ENCODE data around the gene BOD1L1.

Gene BOD1L1

GRCh38 chr4:13541176-13541604 lies 86.3 kb downstream of the BOD1L1 start:
- no peaks in the 10 kb centered on the region for H3K36me3 ChIP-seq (ENCODE audit: control insufficient read depth in 4 of 4, insufficient read depth in 4 of 4, low read length in 3 of 4)
- peaks cover 0 to 10% (median 5%) of the 10 kb centered on the region in 5 experiments for H3K9me3 ChIP-seq (ENCODE audit: control extremely low read depth in 1 of 5, control insufficient read depth in 4 of 5, insufficient read depth in 2 of 5, low read depth in 1 of 5, low read length in 4 of 5)
- WGBS (ENCODE audit: insufficient coverage), result 18% methylated on average over 5 of the region's 10 CpGs
- POLR2A ChIA-PET, result no interaction called here
- DNase-seq, result no peak
- H3K27ac ChIP-seq (ENCODE audit: insufficient read depth in 1 of 2, low read depth in 1 of 2, low read length in 2 of 2, poor library complexity in 1 of 2, severe bottlenecking in 2 of 2), result no peak overlapping the region
- no peak overlapping the region for H3K4me3 ChIP-seq (ENCODE audit: control insufficient read depth in 1 of 7, extremely low read depth in 1 of 7, insufficient read depth in 4 of 7, low read depth in 2 of 7, low read length in 6 of 7)
- H3K27me3 ChIP-seq (replicated peaks in 2 of 5; ENCODE audit: control insufficient read depth in 4 of 5, insufficient read depth in 5 of 5, low read length in 4 of 5), result peaks cover 13 to 99% (median 68%) of the 10 kb centered on the region in 5 experiments
- CTCF ChIA-PET, result interaction anchor here (0.7 to 1.8 kb wide), 5 partner anchors 10 to 27 kb away, joined by 3 to 6 read pairs (median 5); no protein-coding TSS in a partner anchor
- peaks cover 5 to 42% (median 37%) of the 10 kb centered on the region in 4 experiments for H3K4me1 ChIP-seq (ENCODE audit: control extremely low read depth in 1 of 4, control insufficient read depth in 4 of 4, insufficient read depth in 4 of 4, low read length in 3 of 4)

- H3K27me3 ChIP-seq (replicated peaks in 2 of 5; ENCODE audit: control insufficient read depth in 4 of 5, insufficient read depth in 5 of 5, low read length in 4 of 5), result peaks cover 7 to 100% (median 70%) of the 10 kb centered on the region in 5 experiments
- ChIA-PET CTCF (interaction anchor here (0.9 to 1.8 kb wide), 5 partner anchors 10 to 26 kb away, joined by 3 to 6 read pairs (median 5); no protein-coding TSS in a partner anchor), POLR2A (no interaction called here)
- WGBS (ENCODE audit: insufficient coverage), result 6% methylated on average over 20 of the region's 23 CpGs
- no peak for DNase-seq
- no peak overlapping the region for H3K4me3 ChIP-seq (ENCODE audit: control insufficient read depth in 1 of 7, extremely low read depth in 1 of 7, insufficient read depth in 4 of 7, low read depth in 2 of 7, low read length in 6 of 7)
- H3K27ac ChIP-seq (ENCODE audit: insufficient read depth in 1 of 2, low read depth in 1 of 2, low read length in 2 of 2, poor library complexity in 1 of 2, severe bottlenecking in 2 of 2), result no peak overlapping the region
- H3K4me1 ChIP-seq (ENCODE audit: control extremely low read depth in 1 of 4, control insufficient read depth in 4 of 4, insufficient read depth in 4 of 4, low read length in 3 of 4), result peaks cover 5 to 42% (median 38%) of the 10 kb centered on the region in 4 experiments
- no peaks in the 10 kb centered on the region for H3K36me3 ChIP-seq (ENCODE audit: control insufficient read depth in 4 of 4, insufficient read depth in 4 of 4, low read length in 3 of 4)
- H3K9me3 ChIP-seq (ENCODE audit: control extremely low read depth in 1 of 5, control insufficient read depth in 4 of 5, insufficient read depth in 2 of 5, low read depth in 1 of 5, low read length in 4 of 5), result peaks cover 0 to 10% (median 5%) of the 10 kb centered on the region in 5 experiments
Observed at GRCh38 chr4:13540446-13541175, 86.9 kb downstream of the BOD1L1 start.

GRCh38 chr4:13539619-13540445 lies 87.7 kb downstream of the BOD1L1 start:
- Histone ChIP-seq H3K4me3 (ENCODE audit: control insufficient read depth in 1 of 7, extremely low read depth in 1 of 7, insufficient read depth in 4 of 7, low read depth in 2 of 7, low read length in 6 of 7) (no peak overlapping the region), H3K9me3 (ENCODE audit: control extremely low read depth in 1 of 5, control insufficient read depth in 4 of 5, insufficient read depth in 2 of 5, low read depth in 1 of 5, low read length in 4 of 5) (peaks cover 0 to 10% (median 5%) of the 10 kb centered on the region in 5 experiments), H3K27me3 (replicated peaks in 2 of 5; ENCODE audit: control insufficient read depth in 4 of 5, insufficient read depth in 5 of 5, low read length in 4 of 5) (peaks cover 7 to 100% (median 72%) of the 10 kb centered on the region in 5 experiments), H3K27ac (ENCODE audit: insufficient read depth in 1 of 2, low read depth in 1 of 2, low read length in 2 of 2, poor library complexity in 1 of 2, severe bottlenecking in 2 of 2) (no peak overlapping the region), H3K36me3 (ENCODE audit: control insufficient read depth in 4 of 4, insufficient read depth in 4 of 4, low read length in 3 of 4) (no peaks in the 10 kb centered on the region), H3K4me1 (ENCODE audit: control extremely low read depth in 1 of 4, control insufficient read depth in 4 of 4, insufficient read depth in 4 of 4, low read length in 3 of 4) (peaks cover 5 to 36% (median 34%) of the 10 kb centered on the region in 4 experiments)
- DNase-seq, result no peak
- ChIA-PET POLR2A (no interaction called here), CTCF (interaction anchor here (0.9 to 1.8 kb wide), 3 partner anchors 9 to 16 kb away, joined by 3 to 6 read pairs (median 6); no protein-coding TSS in a partner anchor)
- WGBS (ENCODE audit: insufficient coverage), result 7% methylated on average over 34 of the region's 42 CpGs

GRCh38 chr4:13539047-13539618 lies 88.4 kb downstream of the BOD1L1 start:
- Histone ChIP-seq H3K27me3 (replicated peaks in 2 of 5; ENCODE audit: control insufficient read depth in 4 of 5, insufficient read depth in 5 of 5, low read length in 4 of 5) (peaks cover 11 to 100% (median 75%) of the 10 kb centered on the region in 5 experiments), H3K4me1 (ENCODE audit: control extremely low read depth in 1 of 4, control insufficient read depth in 4 of 4, insufficient read depth in 4 of 4, low read length in 3 of 4) (peaks cover 5 to 33% (median 29%) of the 10 kb centered on the region in 4 experiments), H3K27ac (ENCODE audit: insufficient read depth in 1 of 2, low read depth in 1 of 2, low read length in 2 of 2, poor library complexity in 1 of 2, severe bottlenecking in 2 of 2) (no peak overlapping the region), H3K4me3 (ENCODE audit: control insufficient read depth in 1 of 7, extremely low read depth in 1 of 7, insufficient read depth in 4 of 7, low read depth in 2 of 7, low read length in 6 of 7) (no peak overlapping the region), H3K36me3 (ENCODE audit: control insufficient read depth in 4 of 4, insufficient read depth in 4 of 4, low read length in 3 of 4) (no peaks in the 10 kb centered on the region), H3K9me3 (ENCODE audit: control extremely low read depth in 1 of 5, control insufficient read depth in 4 of 5, insufficient read depth in 2 of 5, low read depth in 1 of 5, low read length in 4 of 5) (peaks cover 0 to 10% (median 5%) of the 10 kb centered on the region in 5 experiments)
- ChIA-PET POLR2A (no interaction called here), CTCF (no interaction called here)
- DNase-seq, result no peak
- 5% methylated on average over 10 of the region's 23 CpGs for WGBS (ENCODE audit: insufficient coverage)

- DNase-seq, result no peak
- POLR2A ChIA-PET, result no interaction called here
- Histone ChIP-seq H3K4me3 (ENCODE audit: control insufficient read depth in 1 of 7, extremely low read depth in 1 of 7, insufficient read depth in 4 of 7, low read depth in 2 of 7, low read length in 6 of 7) (no peak overlapping the region), H3K36me3 (ENCODE audit: control insufficient read depth in 4 of 4, insufficient read depth in 4 of 4, low read length in 3 of 4) (no peaks in the 10 kb centered on the region), H3K4me1 (ENCODE audit: control extremely low read depth in 1 of 4, control insufficient read depth in 4 of 4, insufficient read depth in 4 of 4, low read length in 3 of 4) (peaks cover 5 to 28% (median 23%) of the 10 kb centered on the region in 4 experiments), H3K27ac (ENCODE audit: insufficient read depth in 1 of 2, low read depth in 1 of 2, low read length in 2 of 2, poor library complexity in 1 of 2, severe bottlenecking in 2 of 2) (no peak overlapping the region), H3K27me3 (replicated peaks in 2 of 5; ENCODE audit: control insufficient read depth in 4 of 5, insufficient read depth in 5 of 5, low read length in 4 of 5) (peaks cover 15 to 100% (median 76%) of the 10 kb centered on the region in 5 experiments), H3K9me3 (ENCODE audit: control extremely low read depth in 1 of 5, control insufficient read depth in 4 of 5, insufficient read depth in 2 of 5, low read depth in 1 of 5, low read length in 4 of 5) (peaks cover 0 to 10% (median 5%) of the 10 kb centered on the region in 5 experiments)
- 23% methylated on average over 12 of the region's 16 CpGs for WGBS (ENCODE audit: insufficient coverage)
- CTCF ChIA-PET, result no interaction called here
Observed at GRCh38 chr4:13538427-13538973, 89.0 kb downstream of the BOD1L1 start.

GRCh38 chr4:13537832-13538177 lies 89.7 kb downstream of the BOD1L1 start:
- Histone ChIP-seq H3K36me3 (ENCODE audit: control insufficient read depth in 4 of 4, insufficient read depth in 4 of 4, low read length in 3 of 4) (no peaks in the 10 kb centered on the region), H3K9me3 (ENCODE audit: control extremely low read depth in 1 of 5, control insufficient read depth in 4 of 5, insufficient read depth in 2 of 5, low read depth in 1 of 5, low read length in 4 of 5) (peaks cover 0 to 10% (median 5%) of the 10 kb centered on the region in 5 experiments), H3K27ac (ENCODE audit: insufficient read depth in 1 of 2, low read depth in 1 of 2, low read length in 2 of 2, poor library complexity in 1 of 2, severe bottlenecking in 2 of 2) (no peak overlapping the region), H3K4me1 (ENCODE audit: control extremely low read depth in 1 of 4, control insufficient read depth in 4 of 4, insufficient read depth in 4 of 4, low read length in 3 of 4) (peaks cover 5 to 28% (median 22%) of the 10 kb centered on the region in 4 experiments), H3K4me3 (ENCODE audit: control insufficient read depth in 1 of 7, extremely low read depth in 1 of 7, insufficient read depth in 4 of 7, low read depth in 2 of 7, low read length in 6 of 7) (no peak overlapping the region), H3K27me3 (replicated peaks in 2 of 5; ENCODE audit: control insufficient read depth in 4 of 5, insufficient read depth in 5 of 5, low read length in 4 of 5) (peaks cover 15 to 100% (median 73%) of the 10 kb centered on the region in 5 experiments)
- ChIA-PET CTCF (no interaction called here), POLR2A (interaction anchor here (1.1 kb wide), 1 partner anchor 16 kb away, joined by 3 read pairs; no protein-coding TSS in a partner anchor)
- no peak for DNase-seq
- 7% methylated on average over 10 of the region's 10 CpGs for WGBS (ENCODE audit: insufficient coverage)
